ENCODE measurements around the gene C1QTNF1. TPM values are rescaled to one million over a fixed set of nuclear protein-coding genes. Genes with fewer than 3 reads are reported as not detected.
A peak's percentile ranks its signal among the peaks of the same experiment; 100 is the strongest.
"Not testable (repeated sequence)": the region's sequence is repeated elsewhere in the genome, so short reads cannot be mapped to it uniquely, and the experiment has no call there.

C1QTNF1 gene
- polyA plus RNA-seq, 1 donor (not counting 4 experiments of a cell fraction or from before 2014, with no cell fraction given): 6.6 TPM

DNA sequence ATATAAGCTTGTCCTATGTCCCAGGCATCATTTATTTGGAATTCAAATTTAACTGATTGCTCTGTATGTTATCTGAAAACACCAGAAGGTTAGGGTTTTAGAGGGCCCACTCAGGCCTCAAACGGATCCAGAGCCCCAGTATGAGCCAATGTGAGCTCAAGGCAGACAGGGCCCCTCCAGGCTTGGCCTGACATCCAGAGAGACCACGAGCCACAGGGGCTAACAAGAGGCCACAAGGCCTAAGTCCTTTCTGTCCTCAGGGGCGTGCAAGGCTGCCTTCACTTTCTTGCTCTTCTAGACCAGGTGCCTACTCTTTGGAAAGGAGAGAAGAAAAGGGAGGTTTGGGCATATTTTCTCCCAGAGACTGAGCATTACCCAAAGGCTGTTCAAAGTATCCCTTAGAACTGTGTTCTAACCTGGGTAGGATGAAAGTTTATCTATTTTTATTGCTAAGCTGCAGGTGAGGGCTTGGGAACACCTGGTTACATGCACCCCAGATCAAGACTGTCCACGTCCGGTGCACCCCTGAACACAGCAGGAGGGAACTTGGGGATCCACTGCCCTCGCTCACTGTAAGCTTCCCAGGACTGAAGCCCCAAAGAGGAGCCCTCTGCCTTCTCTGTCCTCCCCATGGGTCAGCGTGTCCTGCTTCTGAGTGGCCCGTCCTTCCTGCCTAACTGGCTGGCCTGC, 49.2 kb downstream of the C1QTNF1 start:
- dilution Hi-C loops (cut with MboI; ENCODE audit: extremely low pct_ligation_motif_present, low sequenced_read_pairs): no loop called here
- Histone ChIP-seq H3K4me1 (ENCODE audit: control insufficient read depth, extremely low read depth, insufficient read depth, low read length) (no peaks in the 10 kb centered on the region), H3K79me2 (ENCODE audit: control insufficient read depth, insufficient read depth, low read length) (no peaks in the 10 kb centered on the region), H2AFZ (ENCODE audit: control insufficient read depth, low read length) (no peak overlapping the region), H3K9ac (ENCODE audit: control insufficient read depth, extremely low read depth, insufficient read depth, low read length) (no peak overlapping the region), H4K20me1 (ENCODE audit: control insufficient read depth, extremely low read depth, insufficient read depth, low read length) (no peaks in the 10 kb centered on the region), H3K27ac (ENCODE audit: control insufficient read depth, insufficient read depth, low read length) (no peak overlapping the region), H3K9me3 (ENCODE audit: control insufficient read depth, low read depth, low read length) (no peaks in the 10 kb centered on the region), H3K9me1 (ENCODE audit: control insufficient read depth, extremely low read depth, insufficient read depth, low read length) (no peaks in the 10 kb centered on the region), H3K4me3 (ENCODE audit: control insufficient read depth in 2 of 3, extremely low read depth in 1 of 3, insufficient read depth in 2 of 3, low read depth in 1 of 3, low read length in 3 of 3) (no peak overlapping the region), H3K4me2 (ENCODE audit: control insufficient read depth, extremely low read depth, insufficient read depth, low read depth, low read length) (no peak overlapping the region), H3K36me3 (ENCODE audit: control insufficient read depth in 2 of 2, extremely low read depth in 1 of 2, insufficient read depth in 2 of 2, low read length in 2 of 2) (no peaks in the 10 kb centered on the region), H3K27me3 (ENCODE audit: control insufficient read depth, extremely low read depth, insufficient read depth, low read length) (no peaks in the 10 kb centered on the region)
- DNase-seq (ENCODE audit: low read depth, low spot score) (no peak), FAIRE-seq (no peak)
- TF ChIP-seq EZH2 (IDR thresholded peaks at IDR 0.05; ENCODE audit: low read length): no peak
- TF ChIP-seq, protein P1, sequence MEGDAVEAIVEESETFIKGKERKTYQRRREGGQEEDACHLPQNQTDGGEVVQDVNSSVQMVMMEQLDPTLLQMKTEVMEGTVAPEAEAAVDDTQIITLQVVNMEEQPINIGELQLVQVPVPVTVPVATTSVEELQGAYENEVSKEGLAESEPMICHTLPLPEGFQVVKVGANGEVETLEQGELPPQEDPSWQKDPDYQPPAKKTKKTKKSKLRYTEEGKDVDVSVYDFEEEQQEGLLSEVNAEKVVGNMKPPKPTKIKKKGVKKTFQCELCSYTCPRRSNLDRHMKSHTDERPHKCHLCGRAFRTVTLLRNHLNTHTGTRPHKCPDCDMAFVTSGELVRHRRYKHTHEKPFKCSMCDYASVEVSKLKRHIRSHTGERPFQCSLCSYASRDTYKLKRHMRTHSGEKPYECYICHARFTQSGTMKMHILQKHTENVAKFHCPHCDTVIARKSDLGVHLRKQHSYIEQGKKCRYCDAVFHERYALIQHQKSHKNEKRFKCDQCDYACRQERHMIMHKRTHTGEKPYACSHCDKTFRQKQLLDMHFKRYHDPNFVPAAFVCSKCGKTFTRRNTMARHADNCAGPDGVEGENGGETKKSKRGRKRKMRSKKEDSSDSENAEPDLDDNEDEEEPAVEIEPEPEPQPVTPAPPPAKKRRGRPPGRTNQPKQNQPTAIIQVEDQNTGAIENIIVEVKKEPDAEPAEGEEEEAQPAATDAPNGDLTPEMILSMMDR (optimal IDR thresholded peaks at IDR 0.05 in 1 of 3, IDR thresholded peaks at IDR 0.05 in 1 of 3, conservative IDR thresholded peaks at IDR 0.05 in 1 of 3; ENCODE audit: extremely low read depth in 1 of 3, insufficient read depth in 2 of 3, low read length in 3 of 3): no peak

DNA sequence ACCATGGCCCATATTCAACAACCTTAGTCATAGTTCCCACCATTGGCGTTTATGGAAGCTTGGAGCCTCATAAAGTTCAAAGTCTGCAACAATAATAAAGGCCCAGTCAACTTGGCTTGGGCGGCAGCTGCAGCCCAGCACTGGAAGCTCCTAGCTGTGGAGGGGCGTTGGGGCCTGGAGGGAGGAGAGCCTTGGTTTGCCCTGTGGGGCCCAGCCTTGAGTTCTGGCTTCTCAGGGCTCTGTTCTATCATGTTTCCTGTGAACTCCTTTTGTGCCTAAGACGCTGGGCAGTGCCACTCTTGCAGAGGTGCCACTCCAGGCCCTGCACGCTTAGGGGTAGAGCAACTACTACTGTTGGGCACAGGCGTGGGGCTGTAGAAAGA, 49.7 kb downstream of the C1QTNF1 start:
- Histone ChIP-seq H3K9me3 (ENCODE audit: control insufficient read depth, low read depth, low read length) (no peaks in the 10 kb centered on the region), H3K4me2 (ENCODE audit: control insufficient read depth, extremely low read depth, insufficient read depth, low read depth, low read length) (no peak overlapping the region), H3K27ac (ENCODE audit: control insufficient read depth, insufficient read depth, low read length) (no peak overlapping the region), H3K9ac (ENCODE audit: control insufficient read depth, extremely low read depth, insufficient read depth, low read length) (no peak overlapping the region), H4K20me1 (ENCODE audit: control insufficient read depth, extremely low read depth, insufficient read depth, low read length) (no peaks in the 10 kb centered on the region), H3K4me1 (ENCODE audit: control insufficient read depth, extremely low read depth, insufficient read depth, low read length) (no peaks in the 10 kb centered on the region), H3K9me1 (ENCODE audit: control insufficient read depth, extremely low read depth, insufficient read depth, low read length) (no peaks in the 10 kb centered on the region), H3K27me3 (ENCODE audit: control insufficient read depth, extremely low read depth, insufficient read depth, low read length) (no peaks in the 10 kb centered on the region), H2AFZ (ENCODE audit: control insufficient read depth, low read length) (no peak overlapping the region), H3K4me3 (ENCODE audit: control insufficient read depth in 2 of 3, extremely low read depth in 1 of 3, insufficient read depth in 2 of 3, low read depth in 1 of 3, low read length in 3 of 3) (no peak overlapping the region), H3K36me3 (ENCODE audit: control insufficient read depth in 2 of 2, extremely low read depth in 1 of 2, insufficient read depth in 2 of 2, low read length in 2 of 2) (peaks cover 3 to 5% of the 10 kb centered on the region in 2 experiments), H3K79me2 (ENCODE audit: control insufficient read depth, insufficient read depth, low read length) (no peaks in the 10 kb centered on the region)
- TF ChIP-seq, protein P1 (optimal IDR thresholded peaks at IDR 0.05 in 1 of 3, IDR thresholded peaks at IDR 0.05 in 1 of 3, conservative IDR thresholded peaks at IDR 0.05 in 1 of 3; ENCODE audit: extremely low read depth in 1 of 3, insufficient read depth in 2 of 3, low read length in 3 of 3): no peak
- no peak for TF ChIP-seq EZH2 (IDR thresholded peaks at IDR 0.05; ENCODE audit: low read length)
- dilution Hi-C loops (cut with MboI; ENCODE audit: extremely low pct_ligation_motif_present, low sequenced_read_pairs): no loop called here
- no peak for FAIRE-seq
- no peak for DNase-seq (ENCODE audit: low read depth, low spot score)

DNA sequence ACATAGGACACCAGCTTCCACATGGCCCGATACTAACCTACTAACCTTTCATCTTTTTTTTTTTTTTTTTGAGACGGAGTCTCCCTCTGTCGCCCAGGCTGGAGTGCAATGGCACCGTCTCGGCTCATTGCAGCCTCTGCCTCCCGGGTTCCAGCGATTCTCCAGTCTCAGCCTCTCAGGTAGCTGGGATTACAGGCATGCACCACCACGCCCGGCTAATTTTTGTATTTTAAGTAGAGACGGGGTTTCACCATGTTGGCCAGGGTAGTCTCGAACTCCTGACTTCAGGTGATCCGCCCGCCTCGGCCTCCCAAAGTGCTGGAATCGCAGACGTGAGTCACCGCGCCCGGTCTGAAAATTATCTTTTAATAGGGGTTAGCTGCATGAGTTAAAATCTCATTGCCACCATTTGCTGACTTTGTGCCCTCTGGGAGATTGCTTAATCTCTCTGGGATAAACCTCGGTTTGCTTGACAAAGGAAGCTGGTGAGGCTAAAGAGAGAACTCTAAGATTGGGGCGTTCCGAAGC, 50.2 kb downstream of the C1QTNF1 start:
- dilution Hi-C loops (cut with MboI; ENCODE audit: extremely low pct_ligation_motif_present, low sequenced_read_pairs); H3K27me3 ChIP-seq (ENCODE audit: control insufficient read depth, extremely low read depth, insufficient read depth, low read length); H3K9me1 ChIP-seq (ENCODE audit: control insufficient read depth, extremely low read depth, insufficient read depth, low read length); H3K79me2 ChIP-seq (ENCODE audit: control insufficient read depth, insufficient read depth, low read length); FAIRE-seq; H3K27ac ChIP-seq (ENCODE audit: control insufficient read depth, insufficient read depth, low read length); H3K9me3 ChIP-seq (ENCODE audit: control insufficient read depth, low read depth, low read length); H4K20me1 ChIP-seq (ENCODE audit: control insufficient read depth, extremely low read depth, insufficient read depth, low read length); H3K4me1 ChIP-seq (ENCODE audit: control insufficient read depth, extremely low read depth, insufficient read depth, low read length); H2AFZ ChIP-seq (ENCODE audit: control insufficient read depth, low read length); DNase-seq (ENCODE audit: low read depth, low spot score); H3K9ac ChIP-seq (ENCODE audit: control insufficient read depth, extremely low read depth, insufficient read depth, low read length); H3K36me3 ChIP-seq (ENCODE audit: control insufficient read depth in 2 of 2, extremely low read depth in 1 of 2, insufficient read depth in 2 of 2, low read length in 2 of 2): not testable (repeated sequence)
- H3K4me3 ChIP-seq (ENCODE audit: control insufficient read depth in 2 of 3, extremely low read depth in 1 of 3, insufficient read depth in 2 of 3, low read depth in 1 of 3, low read length in 3 of 3): peak overlapping the region in 1 of 3 experiments; percentile 38
- peak overlapping the region; percentile 41 for H3K4me2 ChIP-seq (ENCODE audit: control insufficient read depth, extremely low read depth, insufficient read depth, low read depth, low read length)
